ACHN (cell line): Measurements from ENCODE around the gene SH3RF3.

Experiments used
- DNase-seq: peaks from one replicate; pipeline ENCODE4 v3.0.0-alpha.2; 2015
- in situ Hi-C: cut with HindIII; loops from 2 replicates; pipeline ENCODE4 v1.10.0; 2017; ENCODE audit warnings: low sequenced_read_pairs, low pct_ligation_motif_present, low pct_unique_long_range_greater_than_20kb

Gene SH3RF3

GRCh38 chr2:109187711-109188495 is 58.9 kb downstream of the SH3RF3 start:
- in situ Hi-C loops, result no loop called here
- DNase-seq, result no peak

- in situ Hi-C loops, result no loop called here
- no peak for DNase-seq
Observed at GRCh38 chr2:109188496-109188890, 59.5 kb downstream of the SH3RF3 start.

- in situ Hi-C loops, result no loop called here
- no peak for DNase-seq
Observed at GRCh38 chr2:109188898-109189297, 59.9 kb downstream of the SH3RF3 start.

GRCh38 chr2:109189751-109190150 is 60.7 kb downstream of the SH3RF3 start:
- in situ Hi-C loops, result no loop called here
- DNase-seq, result no peak

GRCh38 chr2:109193807-109194619 is 65.0 kb downstream of the SH3RF3 start:
- in situ Hi-C loops, result no loop called here
- DNase-seq, result no peak

GRCh38 chr2:109194620-109194937 is 65.6 kb downstream of the SH3RF3 start:
- DNase-seq, result no peak
- in situ Hi-C loops, result no loop called here

GRCh38 chr2:109195193-109196045 is 66.4 kb downstream of the SH3RF3 start:
- no peak for DNase-seq

GRCh38 chr2:109196081-109196875 is 67.3 kb downstream of the SH3RF3 start:
- in situ Hi-C loops, result no loop called here
- no peak for DNase-seq

More at GRCh38 chr2:109195193-109196045, 66.4 kb downstream of the SH3RF3 start:
- in situ Hi-C loops, result no loop called here

- no peak for DNase-seq
- in situ Hi-C loops, result no loop called here
Observed at GRCh38 chr2:109197491-109198418, 68.8 kb downstream of the SH3RF3 start.

GRCh38 chr2:109199790-109200189 is 70.8 kb downstream of the SH3RF3 start:
- DNase-seq, result no peak
- in situ Hi-C loops, result no loop called here

GRCh38 chr2:109200616-109201464 is 71.8 kb downstream of the SH3RF3 start:
- DNase-seq, result no peak
- in situ Hi-C loops, result no loop called here

- in situ Hi-C loops, result no loop called here
- DNase-seq, result no peak
Observed at GRCh38 chr2:109201465-109202327, 72.7 kb downstream of the SH3RF3 start.

GRCh38 chr2:109202486-109202885 is 73.5 kb downstream of the SH3RF3 start:
- no peak for DNase-seq
- in situ Hi-C loops, result no loop called here

- in situ Hi-C loops, result no loop called here
- DNase-seq, result no peak
Observed at GRCh38 chr2:109203246-109204011, 74.4 kb downstream of the SH3RF3 start.

- no peak for DNase-seq
- in situ Hi-C loops, result no loop called here
Observed at GRCh38 chr2:109204412-109204811, 75.4 kb downstream of the SH3RF3 start.
